Thymus (tissue), 11 donors: ENCODE measurements around the gene MYL4. TPM values are rescaled to one million over a fixed set of nuclear protein-coding genes. Genes with fewer than 3 reads are reported as not detected.

Experiments
- DNase-seq, 9 donors: peaks; one replicate each; pipeline ENCODE4 v3.0.0-alpha.2; 2013; ENCODE audit warnings: low spot score in 9 of 9, low read depth in 6 of 9, missing footprints in 1 of 9
- H3K27ac ChIP-seq, 2 donors: one replicate each; pipeline ENCODE4 v1.5.1; 2013; ENCODE audit warnings: control low read depth in 1 of 2, low read depth in 1 of 2, low read length in 1 of 2, mild to moderate bottlenecking in 1 of 2, moderate library complexity in 1 of 2
- H3K27me3 ChIP-seq, 2 donors: one replicate each; pipeline ENCODE4 v1.5.1; 2013; ENCODE audit warnings: low read length in 1 of 2; ENCODE audit not compliant: control insufficient read depth in 2 of 2, insufficient read depth in 1 of 2
- H3K36me3 ChIP-seq, 2 donors: one replicate each; pipeline ENCODE4 v1.5.1; 2013; ENCODE audit warnings: low read length in 1 of 2, mild to moderate bottlenecking in 1 of 2, moderate library complexity in 1 of 2; ENCODE audit not compliant: control insufficient read depth in 2 of 2, insufficient read depth in 2 of 2
- H3K4me1 ChIP-seq, 2 donors: one replicate each; pipeline ENCODE4 v1.5.1; 2013; ENCODE audit warnings: low read length in 2 of 2; ENCODE audit not compliant: control insufficient read depth in 2 of 2, insufficient read depth in 2 of 2
- H3K4me3 ChIP-seq, 2 donors: one replicate each; pipeline ENCODE4 v1.5.1; 2013; ENCODE audit warnings: low read length in 2 of 2, control low read depth in 1 of 2, mild to moderate bottlenecking in 1 of 2
- H3K9me3 ChIP-seq, 2 donors: one replicate each; pipeline ENCODE4 v1.5.1; 2013; ENCODE audit warnings: low read length in 1 of 2, mild to moderate bottlenecking in 1 of 2; ENCODE audit not compliant: control insufficient read depth in 2 of 2, insufficient read depth in 1 of 2
- WGBS: extraction: QIAGEN DNeasy Blood & Tissue Kit; methylation state at CpG from one replicate; pipeline ENCODE4 v1.1.7; 2013; 5-methylcytosine and 5-hydroxymethylcytosine counted together
- polyA plus RNA-seq: library from polyadenylated mRNA; stranded (reverse); fragments of 200-250 nt; gene quantifications from one replicate; pipeline ENCODE4 v1.2.3, GENCODE V29; 2013
- total RNA-seq: library from RNA; stranded (reverse); fragments of 120-200 nt; gene quantifications from one replicate; pipeline ENCODE4 v1.2.4, GENCODE V29; 2013
- donor health status: healthy.

MYL4 gene
- total and polyA plus RNA-seq, 2 donors = 3.0 to 8.9 TPM

DNA sequence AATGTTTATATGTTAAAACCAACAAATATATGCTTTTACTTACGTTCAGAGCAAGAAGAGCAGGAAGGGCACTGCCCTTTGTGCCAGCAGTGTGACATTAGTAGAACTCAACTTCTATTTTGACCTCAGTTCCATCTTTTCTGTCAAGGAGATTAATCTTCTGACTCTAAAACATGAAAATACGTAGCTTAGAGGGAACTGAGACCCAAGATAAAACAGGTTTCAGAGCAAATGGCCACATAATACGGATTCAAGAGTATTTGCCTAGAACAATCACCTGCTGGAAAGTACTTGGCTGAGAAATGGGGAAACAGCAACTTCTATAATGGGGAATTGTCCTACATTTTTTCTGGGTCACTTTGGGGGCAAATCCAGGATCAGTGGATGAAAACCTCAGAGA, 22.2 kb downstream of the MYL4 start:
- no peaks in the 10 kb centered on the region for H3K36me3 ChIP-seq
- peaks cover 0 to 4% of the 10 kb centered on the region in 2 donors for H3K4me1 ChIP-seq
- no peak overlapping the region for H3K27ac ChIP-seq
- H3K27me3 ChIP-seq = peaks cover 0 to 10% of the 10 kb centered on the region in 2 donors
- no peaks in the 10 kb centered on the region for H3K9me3 ChIP-seq
- WGBS = 88% methylated on average over 3 of the region's 3 CpGs
- H3K4me3 ChIP-seq = no peak overlapping the region
- no peak for DNase-seq

DNA sequence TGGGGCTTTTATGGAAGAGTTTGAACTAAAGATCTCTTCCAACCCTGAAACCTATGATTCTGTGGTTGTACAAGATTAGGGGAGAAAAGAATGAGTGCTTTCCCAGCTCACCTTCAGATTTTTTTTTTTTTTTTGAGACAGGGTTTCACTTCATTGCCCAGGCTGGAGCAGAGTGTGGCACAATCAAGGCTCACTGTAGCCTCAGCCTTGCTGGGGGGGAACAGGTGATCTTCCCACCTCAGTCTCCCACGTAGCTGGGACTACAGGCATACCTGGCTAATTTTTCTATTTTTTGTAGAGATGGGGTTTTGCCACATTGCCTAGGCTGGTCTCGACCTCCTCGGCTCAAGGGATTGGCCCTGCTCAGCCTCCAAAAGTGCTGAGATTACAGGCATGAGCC, 22.7 kb downstream of the MYL4 start:
- Histone ChIP-seq H3K9me3 (peaks cover 0 to 5% of the 10 kb centered on the region in 2 donors), H3K36me3 (no peaks in the 10 kb centered on the region), H3K27me3 (peaks cover 0 to 10% of the 10 kb centered on the region in 2 donors), H3K4me1 (peaks cover 0 to 4% of the 10 kb centered on the region in 2 donors), H3K4me3 (no peak overlapping the region), H3K27ac (no peak overlapping the region)
- WGBS = 91% methylated on average over 3 of the region's 3 CpGs
- DNase-seq = no peak

DNA sequence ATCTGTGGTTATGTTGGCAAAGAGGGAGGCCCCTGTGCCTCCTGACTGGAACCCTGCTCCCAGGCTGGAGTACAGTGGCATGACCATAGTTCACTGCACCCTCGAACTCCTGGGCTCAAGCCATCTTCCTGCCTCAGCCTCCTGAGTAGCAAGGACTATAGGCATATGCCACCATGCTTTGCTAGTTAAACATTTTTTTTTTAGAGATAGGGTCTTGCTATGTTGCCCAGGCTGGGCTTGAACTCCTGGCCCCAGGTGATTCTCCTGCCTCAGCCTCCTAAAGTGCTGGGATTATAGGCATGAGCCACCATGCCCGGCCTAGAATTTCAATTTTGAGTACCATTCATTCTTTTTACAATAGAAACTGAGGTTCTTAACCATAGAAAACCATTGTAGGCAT, 23.3 kb downstream of the MYL4 start:
- no peak overlapping the region for H3K27ac ChIP-seq
- no peaks in the 10 kb centered on the region for H3K36me3 ChIP-seq
- H3K4me1 ChIP-seq = peaks cover 0 to 4% of the 10 kb centered on the region in 2 donors
- WGBS = 97% methylated on average over 2 of the region's 2 CpGs
- no peak overlapping the region for H3K4me3 ChIP-seq
- no peak for DNase-seq
- H3K9me3 ChIP-seq = peaks cover 0 to 11% of the 10 kb centered on the region in 2 donors
- peaks cover 0 to 10% of the 10 kb centered on the region in 2 donors for H3K27me3 ChIP-seq

DNA sequence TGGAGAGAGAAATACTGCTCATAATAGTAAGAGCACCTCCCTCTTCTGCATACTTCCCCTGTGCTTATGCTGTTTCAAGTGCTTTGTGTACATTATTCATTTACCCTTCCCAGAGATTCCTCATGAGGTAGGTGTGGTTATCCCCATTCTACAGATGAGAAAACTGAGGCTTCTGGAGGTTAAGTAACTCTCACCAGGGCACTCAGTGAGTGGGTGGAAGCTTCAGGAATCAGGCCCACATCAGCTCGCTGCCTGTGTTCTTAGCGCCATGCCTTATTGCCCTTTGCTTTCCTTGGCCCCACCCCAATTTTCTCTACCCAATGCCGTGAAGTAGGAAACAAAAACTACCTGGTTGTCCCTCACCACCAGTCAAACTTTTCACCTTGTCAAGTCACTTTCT, 26.4 kb downstream of the MYL4 start:
- Histone ChIP-seq H3K4me1 (no peaks in the 10 kb centered on the region), H3K9me3 (peaks cover 0 to 17% of the 10 kb centered on the region in 2 donors), H3K27me3 (peaks cover 0 to 6% of the 10 kb centered on the region in 2 donors), H3K4me3 (no peak overlapping the region), H3K27ac (no peak overlapping the region), H3K36me3 (no peaks in the 10 kb centered on the region)
- no peak for DNase-seq
- 97% methylated on average over 3 of the region's 3 CpGs for WGBS

DNA sequence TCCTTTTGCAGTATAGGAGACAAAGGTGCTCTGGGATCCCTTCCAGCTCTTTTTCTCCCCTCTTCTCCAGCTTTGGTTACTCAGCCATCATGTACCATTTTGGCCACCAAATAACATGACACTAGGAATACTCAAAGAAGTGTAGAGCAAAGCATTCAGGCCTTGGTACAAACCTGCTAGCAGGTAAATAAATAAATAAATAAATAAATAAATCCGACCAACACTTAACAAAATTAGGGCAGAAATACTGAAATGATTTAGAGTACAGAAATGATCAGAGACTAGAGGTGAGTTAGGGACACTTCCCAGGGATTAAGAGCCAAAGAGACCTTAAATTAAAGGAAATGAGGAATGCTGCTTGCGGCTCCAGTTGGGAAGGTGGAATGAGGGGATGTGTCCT, 26.8 kb downstream of the MYL4 start:
- Histone ChIP-seq H3K4me3 (no peak overlapping the region), H3K27ac (no peak overlapping the region), H3K4me1 (no peaks in the 10 kb centered on the region), H3K9me3 (peaks cover 0 to 18% of the 10 kb centered on the region in 2 donors), H3K27me3 (peaks cover 0 to 2% of the 10 kb centered on the region in 2 donors), H3K36me3 (no peaks in the 10 kb centered on the region)
- 97% methylated on average over 2 of the region's 2 CpGs for WGBS
- DNase-seq = no peak

DNA sequence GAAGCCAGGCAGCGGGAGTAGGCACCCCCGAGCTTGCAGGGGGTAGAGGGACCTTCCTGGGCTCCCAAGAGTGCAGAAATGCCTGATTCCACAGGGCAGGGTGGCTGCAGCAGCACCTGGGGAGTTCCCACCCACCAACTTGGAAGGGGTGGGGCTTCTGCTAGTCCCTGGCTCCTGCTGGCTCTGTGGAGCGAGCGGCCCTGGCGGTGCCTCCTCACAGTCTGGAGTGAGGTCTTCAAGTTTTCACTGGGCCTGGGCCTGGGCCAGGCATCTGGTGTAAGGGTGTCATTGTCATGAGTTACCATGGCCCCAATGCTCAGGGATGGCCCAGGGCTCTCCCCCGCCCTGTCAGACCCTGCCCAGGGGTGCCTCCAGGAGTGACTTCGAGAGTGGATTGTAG, 28.7 kb downstream of the MYL4 start:
- Histone ChIP-seq H3K9me3 (peaks cover 0 to 20% of the 10 kb centered on the region in 2 donors), H3K36me3 (no peaks in the 10 kb centered on the region), H3K27me3 (no peaks in the 10 kb centered on the region), H3K4me3 (no peak overlapping the region), H3K27ac (no peak overlapping the region), H3K4me1 (no peaks in the 10 kb centered on the region)
- no peak for DNase-seq
- 97% methylated on average over 7 of the region's 7 CpGs for WGBS

DNA sequence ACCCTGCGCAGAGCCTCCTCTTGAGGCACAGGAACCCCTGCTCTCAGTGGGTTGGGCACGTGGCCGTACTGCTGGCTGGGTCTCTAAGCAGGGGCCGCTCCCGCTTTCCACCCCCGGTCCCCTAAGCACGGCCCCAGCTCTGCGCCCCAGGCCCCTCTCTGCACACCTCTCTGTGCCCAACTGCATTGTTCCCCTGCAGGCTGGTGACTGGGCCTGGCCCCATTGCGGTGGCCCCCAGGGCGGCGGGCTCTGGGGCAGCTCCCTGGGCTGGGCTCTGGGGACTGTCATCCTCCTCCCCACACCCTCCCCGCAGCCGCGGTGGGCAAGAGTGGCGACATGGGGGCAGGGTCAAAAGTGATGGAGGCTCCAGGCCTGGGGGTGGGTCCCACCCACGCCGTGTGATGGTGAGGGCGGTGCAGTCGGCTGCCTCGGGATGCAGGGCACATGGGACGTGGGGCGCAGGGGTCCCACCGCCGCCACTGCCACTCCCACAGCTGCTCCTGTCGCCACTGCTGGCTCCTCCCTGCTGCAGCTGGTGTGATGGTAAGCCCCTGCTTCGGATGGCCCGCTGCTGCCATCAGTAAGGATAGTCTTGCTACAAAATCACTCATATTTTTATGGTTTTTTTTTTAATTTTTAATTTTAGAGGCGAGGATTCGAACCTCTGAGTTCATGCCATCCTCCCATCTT, 29.3 kb downstream of the MYL4 start:
- 87% methylated on average over 29 of the region's 29 CpGs for WGBS

DNA sequence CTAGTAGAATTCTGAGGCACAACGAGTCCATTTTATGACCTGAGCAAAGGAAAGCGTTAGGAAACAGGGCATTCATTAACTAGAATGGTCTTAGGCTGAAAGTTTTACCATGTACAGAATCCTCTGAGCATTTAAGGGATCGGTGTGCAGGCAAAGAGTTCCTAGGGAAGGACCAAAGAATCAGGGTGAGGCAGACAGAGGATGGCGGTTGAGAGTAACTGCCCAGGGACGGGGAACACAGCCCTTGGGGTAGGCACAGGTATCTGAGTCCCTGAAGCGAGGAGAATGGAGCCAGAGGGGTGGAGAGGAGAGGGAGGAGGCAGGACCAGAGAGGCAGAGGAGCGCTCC, 30.4 kb downstream of the MYL4 start:
- H3K4me3 ChIP-seq = no peak overlapping the region
- no peaks in the 10 kb centered on the region for H3K4me1 ChIP-seq
- H3K36me3 ChIP-seq = no peaks in the 10 kb centered on the region
- H3K9me3 ChIP-seq = peaks cover 0 to 20% of the 10 kb centered on the region in 2 donors
- H3K27me3 ChIP-seq = no peaks in the 10 kb centered on the region
- 97% methylated on average over 7 of the region's 7 CpGs for WGBS
- no peak overlapping the region for H3K27ac ChIP-seq
- DNase-seq = no peak

More for the DNA sequence above, 29.3 kb downstream of the MYL4 start:
- no peaks in the 10 kb centered on the region for H3K36me3 ChIP-seq
- no peak overlapping the region for H3K4me3 ChIP-seq
- H3K27me3 ChIP-seq = no peaks in the 10 kb centered on the region
- H3K27ac ChIP-seq = no peak overlapping the region
- H3K9me3 ChIP-seq = peaks cover 0 to 20% of the 10 kb centered on the region in 2 donors
- no peak for DNase-seq
- no peaks in the 10 kb centered on the region for H3K4me1 ChIP-seq

DNA sequence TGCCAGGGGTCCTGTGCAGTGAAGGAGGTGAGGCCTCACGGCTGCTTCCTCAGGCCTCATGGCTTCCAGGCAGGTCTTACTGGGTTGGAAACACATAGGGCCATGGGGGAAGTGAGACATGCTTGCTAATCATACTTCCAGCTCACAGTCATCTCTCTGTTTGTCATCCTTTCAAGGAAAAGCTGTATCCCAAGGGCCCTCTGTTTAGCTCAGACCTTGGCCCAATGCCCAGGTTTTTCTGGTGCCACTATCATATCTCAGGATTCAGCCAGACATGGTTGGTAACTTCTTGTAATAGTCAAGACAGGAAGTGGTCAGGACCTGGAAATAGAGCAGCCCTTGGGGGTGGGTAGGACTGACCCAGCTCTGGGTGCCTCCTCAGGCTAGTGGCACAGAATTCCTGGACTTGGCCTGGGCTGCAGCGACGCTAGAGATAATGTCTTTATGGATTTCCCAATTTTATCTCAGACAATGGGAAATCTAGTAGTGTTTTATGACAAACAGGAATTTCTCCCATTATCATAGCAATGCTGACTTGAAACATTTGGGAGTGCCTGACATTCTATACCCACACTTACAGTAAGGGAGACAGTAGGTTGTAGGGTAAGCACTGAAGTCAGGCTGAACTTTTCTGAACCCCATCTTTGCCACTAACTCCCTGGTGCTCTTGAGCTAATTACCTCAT, 31.0 kb downstream of the MYL4 start:
- no peak overlapping the region for H3K27ac ChIP-seq
- WGBS = 84% methylated on average over 3 of the region's 3 CpGs
- no peak for DNase-seq
- no peaks in the 10 kb centered on the region for H3K4me1 ChIP-seq
- H3K27me3 ChIP-seq = no peaks in the 10 kb centered on the region
- peaks cover 0 to 20% of the 10 kb centered on the region in 2 donors for H3K9me3 ChIP-seq
- no peak overlapping the region for H3K4me3 ChIP-seq
- no peaks in the 10 kb centered on the region for H3K36me3 ChIP-seq
